ENCODE results near the gene ERI3. TPM values are rescaled to one million over a fixed set of nuclear protein-coding genes. Genes with fewer than 3 reads are reported as not detected.

ERI3 gene
- total and polyA plus RNA-seq, 5 donors from 2014 or later: 27.6 to 39.8 (median 34.6) TPM

GRCh38 chr1:44322367-44322766 is 32.7 kb downstream of the ERI3 start:
- Histone ChIP-seq H3K9me3 (ENCODE audit: control insufficient read depth in 2 of 2, low read length in 2 of 2) (no peaks in the 10 kb centered on the region), H3K4me3 (ENCODE audit: low read depth, low read length) (no peak overlapping the region), H3K27ac (ENCODE audit: insufficient read depth, low read length, poor library complexity, severe bottlenecking) (no peak overlapping the region), H3K27me3 (ENCODE audit: control insufficient read depth, insufficient read depth, low read length) (no peaks in the 10 kb centered on the region), H3K36me3 (ENCODE audit: control insufficient read depth, insufficient read depth, low read length) (peaks cover 6% of the 10 kb centered on the region), H3K4me1 (ENCODE audit: control insufficient read depth, insufficient read depth, low read length, poor library complexity, severe bottlenecking) (no peaks in the 10 kb centered on the region)
- Mint-ChIP-seq H3K9me3 (no peaks in the 10 kb centered on the region), H3K27ac (no peak overlapping the region), H3K4me1 (peaks cover 0 to 22% (median 11%) of the 10 kb centered on the region in 4 donors), H3K4me3 (no peak overlapping the region), H3K36me3 (peaks cover 35% of the 10 kb centered on the region), H3K27me3 (no peaks in the 10 kb centered on the region)
- no peak for DNase-seq
- no peak for ATAC-seq (ENCODE audit: low read depth in 2 of 2)

- ATAC-seq (ENCODE audit: low read depth in 2 of 2) (no peak), DNase-seq (no peak)
- Histone ChIP-seq H3K4me3 (ENCODE audit: low read depth, low read length) (no peak overlapping the region), H3K4me1 (ENCODE audit: control insufficient read depth, insufficient read depth, low read length, poor library complexity, severe bottlenecking) (no peaks in the 10 kb centered on the region), H3K36me3 (ENCODE audit: control insufficient read depth, insufficient read depth, low read length) (peaks cover 9% of the 10 kb centered on the region), H3K9me3 (ENCODE audit: control insufficient read depth in 2 of 2, low read length in 2 of 2) (no peaks in the 10 kb centered on the region), H3K27me3 (ENCODE audit: control insufficient read depth, insufficient read depth, low read length) (no peaks in the 10 kb centered on the region), H3K27ac (ENCODE audit: insufficient read depth, low read length, poor library complexity, severe bottlenecking) (no peak overlapping the region)
- Mint-ChIP-seq H3K4me3 (no peak overlapping the region), H3K27ac (no peak overlapping the region), H3K9me3 (no peaks in the 10 kb centered on the region), H3K27me3 (no peaks in the 10 kb centered on the region), H3K36me3 (peaks cover 32% of the 10 kb centered on the region), H3K4me1 (peaks cover 0 to 19% (median 8%) of the 10 kb centered on the region in 4 donors)
Measured at GRCh38 chr1:44321466-44321865, 33.6 kb downstream of the ERI3 start.

- peaks cover 13% of the 10 kb centered on the region for H3K36me3 ChIP-seq (ENCODE audit: control insufficient read depth, insufficient read depth, low read length)
- Mint-ChIP-seq H3K36me3 (peaks cover 28% of the 10 kb centered on the region), H3K4me1 (peaks cover 0 to 11% (median 5%) of the 10 kb centered on the region in 4 donors), H3K27me3 (no peaks in the 10 kb centered on the region), H3K9me3 (no peaks in the 10 kb centered on the region), H3K27ac (peak overlapping the region; percentile 14 to 23 (median 16)), H3K4me3 (no peak overlapping the region)
- no peaks in the 10 kb centered on the region for H3K9me3 ChIP-seq (ENCODE audit: control insufficient read depth in 2 of 2, low read length in 2 of 2)
- DNase-seq: peak; percentile 8 to 45 (median 41)
- no peaks in the 10 kb centered on the region for H3K4me1 ChIP-seq (ENCODE audit: control insufficient read depth, insufficient read depth, low read length, poor library complexity, severe bottlenecking)
- ATAC-seq (ENCODE audit: low read depth in 2 of 2): no peak
- no peak overlapping the region for H3K27ac ChIP-seq (ENCODE audit: insufficient read depth, low read length, poor library complexity, severe bottlenecking)
- no peaks in the 10 kb centered on the region for H3K27me3 ChIP-seq (ENCODE audit: control insufficient read depth, insufficient read depth, low read length)
- H3K4me3 ChIP-seq (ENCODE audit: low read depth, low read length): no peak overlapping the region
Measured at GRCh38 chr1:44318097-44319088, 36.7 kb downstream of the ERI3 start.

- DNase-seq: peak in 1 of 3 donors; percentile 23
- H3K4me1 ChIP-seq (ENCODE audit: control insufficient read depth, insufficient read depth, low read length, poor library complexity, severe bottlenecking): no peaks in the 10 kb centered on the region
- peaks cover 31% of the 10 kb centered on the region for H3K36me3 ChIP-seq (ENCODE audit: control insufficient read depth, insufficient read depth, low read length)
- no peak for ATAC-seq (ENCODE audit: low read depth in 2 of 2)
- no peak overlapping the region for H3K27ac ChIP-seq (ENCODE audit: insufficient read depth, low read length, poor library complexity, severe bottlenecking)
- Mint-ChIP-seq H3K4me3 (no peak overlapping the region), H3K36me3 (peaks cover 39% of the 10 kb centered on the region), H3K9me3 (no peaks in the 10 kb centered on the region), H3K4me1 (peaks cover 0 to 13% (median 5%) of the 10 kb centered on the region in 4 donors), H3K27me3 (no peaks in the 10 kb centered on the region), H3K27ac (no peak overlapping the region)
- H3K4me3 ChIP-seq (ENCODE audit: low read depth, low read length): no peak overlapping the region
- no peaks in the 10 kb centered on the region for H3K9me3 ChIP-seq (ENCODE audit: control insufficient read depth in 2 of 2, low read length in 2 of 2)
- no peaks in the 10 kb centered on the region for H3K27me3 ChIP-seq (ENCODE audit: control insufficient read depth, insufficient read depth, low read length)
Measured at GRCh38 chr1:44316231-44316759, 38.8 kb downstream of the ERI3 start.

GRCh38 chr1:44315521-44315920 is 39.5 kb downstream of the ERI3 start:
- no peaks in the 10 kb centered on the region for H3K27me3 Mint-ChIP-seq
- H3K4me3 Mint-ChIP-seq: no peak overlapping the region
- H3K4me3 ChIP-seq (ENCODE audit: low read depth, low read length): no peak overlapping the region
- no peaks in the 10 kb centered on the region for H3K9me3 ChIP-seq (ENCODE audit: control insufficient read depth in 2 of 2, low read length in 2 of 2)
- no peak overlapping the region for H3K27ac Mint-ChIP-seq
- no peaks in the 10 kb centered on the region for H3K9me3 Mint-ChIP-seq
- ATAC-seq (ENCODE audit: low read depth in 2 of 2): no peak
- H3K36me3 ChIP-seq (ENCODE audit: control insufficient read depth, insufficient read depth, low read length): peaks cover 34% of the 10 kb centered on the region
- no peak overlapping the region for H3K27ac ChIP-seq (ENCODE audit: insufficient read depth, low read length, poor library complexity, severe bottlenecking)
- no peaks in the 10 kb centered on the region for H3K4me1 ChIP-seq (ENCODE audit: control insufficient read depth, insufficient read depth, low read length, poor library complexity, severe bottlenecking)
- DNase-seq: no peak
- no peaks in the 10 kb centered on the region for H3K27me3 ChIP-seq (ENCODE audit: control insufficient read depth, insufficient read depth, low read length)
- peaks cover 45% of the 10 kb centered on the region for H3K36me3 Mint-ChIP-seq
- H3K4me1 Mint-ChIP-seq: peaks cover 0 to 13% (median 5%) of the 10 kb centered on the region in 4 donors

GRCh38 chr1:44314452-44314851 is 40.6 kb downstream of the ERI3 start:
- Mint-ChIP-seq H3K4me1 (peaks cover 0 to 16% (median 5%) of the 10 kb centered on the region in 4 donors), H3K36me3 (peaks cover 38% of the 10 kb centered on the region), H3K9me3 (no peaks in the 10 kb centered on the region), H3K4me3 (no peak overlapping the region), H3K27me3 (no peaks in the 10 kb centered on the region), H3K27ac (no peak overlapping the region)
- H3K27ac ChIP-seq (ENCODE audit: insufficient read depth, low read length, poor library complexity, severe bottlenecking): no peak overlapping the region
- DNase-seq (no peak), ATAC-seq (ENCODE audit: low read depth in 2 of 2) (no peak)
- H3K36me3 ChIP-seq (ENCODE audit: control insufficient read depth, insufficient read depth, low read length): peaks cover 39% of the 10 kb centered on the region
- H3K27me3 ChIP-seq (ENCODE audit: control insufficient read depth, insufficient read depth, low read length): no peaks in the 10 kb centered on the region
- no peaks in the 10 kb centered on the region for H3K4me1 ChIP-seq (ENCODE audit: control insufficient read depth, insufficient read depth, low read length, poor library complexity, severe bottlenecking)
- no peak overlapping the region for H3K4me3 ChIP-seq (ENCODE audit: low read depth, low read length)
- H3K9me3 ChIP-seq (ENCODE audit: control insufficient read depth in 2 of 2, low read length in 2 of 2): no peaks in the 10 kb centered on the region

- H3K36me3 ChIP-seq (ENCODE audit: control insufficient read depth, insufficient read depth, low read length): peaks cover 36% of the 10 kb centered on the region
- Mint-ChIP-seq H3K36me3 (peaks cover 36% of the 10 kb centered on the region), H3K4me1 (peaks cover 0 to 10% (median 4%) of the 10 kb centered on the region in 4 donors), H3K27me3 (no peaks in the 10 kb centered on the region), H3K27ac (peak overlapping the region in 1 of 3 donors; percentile 66), H3K4me3 (no peak overlapping the region), H3K9me3 (no peaks in the 10 kb centered on the region)
- H3K4me1 ChIP-seq (ENCODE audit: control insufficient read depth, insufficient read depth, low read length, poor library complexity, severe bottlenecking): no peaks in the 10 kb centered on the region
- ATAC-seq (ENCODE audit: low read depth in 2 of 2): no peak
- no peaks in the 10 kb centered on the region for H3K27me3 ChIP-seq (ENCODE audit: control insufficient read depth, insufficient read depth, low read length)
- no peak overlapping the region for H3K27ac ChIP-seq (ENCODE audit: insufficient read depth, low read length, poor library complexity, severe bottlenecking)
- DNase-seq: no peak
- no peaks in the 10 kb centered on the region for H3K9me3 ChIP-seq (ENCODE audit: control insufficient read depth in 2 of 2, low read length in 2 of 2)
- H3K4me3 ChIP-seq (ENCODE audit: low read depth, low read length): no peak overlapping the region
Measured at GRCh38 chr1:44313265-44313918, 41.7 kb downstream of the ERI3 start.
